ENCODE measurements around the gene FBXW8.

DNA sequence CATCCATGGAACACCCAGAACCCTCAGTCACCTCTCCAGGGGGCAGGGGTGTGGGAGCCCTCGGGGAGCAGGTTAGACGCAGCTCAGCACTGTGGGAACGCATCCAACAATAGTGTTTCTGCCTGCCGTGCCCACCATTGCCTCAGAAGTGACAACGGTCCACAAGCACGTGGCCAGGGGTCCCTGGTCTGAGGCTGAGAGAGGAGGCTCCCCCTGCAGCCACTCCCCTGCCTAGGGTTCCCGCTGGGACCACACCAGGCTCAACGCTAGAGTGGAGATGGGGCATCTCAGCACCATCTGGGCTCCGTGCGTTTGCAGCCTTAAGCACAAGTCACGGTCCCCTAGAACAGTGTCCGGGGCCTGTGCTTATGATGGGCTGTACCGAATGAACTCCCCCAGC is 125.8 kb downstream of the FBXW8 start:
- TF ChIP-seq EZH2 (IDR thresholded peaks at IDR 0.05; ENCODE audit: low read length): no peak
- TF ChIP-seq, protein P1, sequence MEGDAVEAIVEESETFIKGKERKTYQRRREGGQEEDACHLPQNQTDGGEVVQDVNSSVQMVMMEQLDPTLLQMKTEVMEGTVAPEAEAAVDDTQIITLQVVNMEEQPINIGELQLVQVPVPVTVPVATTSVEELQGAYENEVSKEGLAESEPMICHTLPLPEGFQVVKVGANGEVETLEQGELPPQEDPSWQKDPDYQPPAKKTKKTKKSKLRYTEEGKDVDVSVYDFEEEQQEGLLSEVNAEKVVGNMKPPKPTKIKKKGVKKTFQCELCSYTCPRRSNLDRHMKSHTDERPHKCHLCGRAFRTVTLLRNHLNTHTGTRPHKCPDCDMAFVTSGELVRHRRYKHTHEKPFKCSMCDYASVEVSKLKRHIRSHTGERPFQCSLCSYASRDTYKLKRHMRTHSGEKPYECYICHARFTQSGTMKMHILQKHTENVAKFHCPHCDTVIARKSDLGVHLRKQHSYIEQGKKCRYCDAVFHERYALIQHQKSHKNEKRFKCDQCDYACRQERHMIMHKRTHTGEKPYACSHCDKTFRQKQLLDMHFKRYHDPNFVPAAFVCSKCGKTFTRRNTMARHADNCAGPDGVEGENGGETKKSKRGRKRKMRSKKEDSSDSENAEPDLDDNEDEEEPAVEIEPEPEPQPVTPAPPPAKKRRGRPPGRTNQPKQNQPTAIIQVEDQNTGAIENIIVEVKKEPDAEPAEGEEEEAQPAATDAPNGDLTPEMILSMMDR (optimal IDR thresholded peaks at IDR 0.05 in 1 of 3, IDR thresholded peaks at IDR 0.05 in 1 of 3, conservative IDR thresholded peaks at IDR 0.05 in 1 of 3; ENCODE audit: extremely low read depth in 1 of 3, insufficient read depth in 2 of 3, low read length in 3 of 3): no peak

All from keratinocyte (primary cell).